Keratinocyte (primary cell): Measurements from ENCODE around the gene OSBPL5. TPM values are rescaled to one million over a fixed set of nuclear protein-coding genes. Genes with fewer than 3 reads are reported as not detected.

Source experiments
- DNase-seq: peaks from one replicate; pipeline ENCODE4 v3.0.0-alpha.2; 2011; ENCODE audit warnings: low read depth, missing footprints, low spot score
- FAIRE-seq: peaks from 2 replicates; lab custom pipeline; 2011; peaks lifted over from hg19 to GRCh38; lab: Jason Lieb, UNC
- H2AFZ ChIP-seq: 2 replicates; pipeline ENCODE4 v1.6.0; 2012; ENCODE audit warnings: low read length, control low read depth, inconsistent platforms; ENCODE audit not compliant: control insufficient read depth
- H3K27ac ChIP-seq: 2 replicates; pipeline ENCODE4 v1.5.1; 2011; ENCODE audit warnings: low read length; ENCODE audit not compliant: control insufficient read depth, insufficient read depth
- H3K27me3 ChIP-seq: 3 replicates; pipeline ENCODE4 v1.6.0; 2011; ENCODE audit warnings: low read length; ENCODE audit not compliant: control insufficient read depth, insufficient read depth; ENCODE audit errors: extremely low read depth
- H3K36me3 ChIP-seq, 2 experiments: 2 replicates in 1 of 2; 3 replicates in 1 of 2; pipeline ENCODE4 v1.5.1; 2011; ENCODE audit warnings: low read length in 2 of 2, mild to moderate bottlenecking in 1 of 2; ENCODE audit not compliant: control insufficient read depth in 2 of 2, insufficient read depth in 2 of 2; ENCODE audit errors: extremely low read depth in 1 of 2
- H3K4me1 ChIP-seq: 3 replicates; pipeline ENCODE4 v1.5.1; 2011; ENCODE audit warnings: low read length; ENCODE audit not compliant: control insufficient read depth, insufficient read depth; ENCODE audit errors: extremely low read depth
- H3K4me2 ChIP-seq: 3 replicates; pipeline ENCODE4 v1.6.0; 2011; ENCODE audit warnings: low read depth, low read length; ENCODE audit not compliant: control insufficient read depth, insufficient read depth; ENCODE audit errors: extremely low read depth
- H3K4me3 ChIP-seq, 3 experiments: fragments of 200-600 bp in 1 of 3; sonication (generic) in 1 of 3; 2 replicates in 2 of 3; 3 replicates in 1 of 3; pipeline ENCODE4 v1.5.1; 2011 to 2016; ENCODE audit warnings: low read length in 3 of 3, mild to moderate bottlenecking in 3 of 3, control low read depth in 2 of 3, inconsistent platforms in 1 of 3, low read depth in 1 of 3, mixed read lengths in 1 of 3, mixed run types in 1 of 3, moderate library complexity in 1 of 3; ENCODE audit not compliant: control insufficient read depth in 2 of 3, insufficient read depth in 2 of 3; ENCODE audit errors: extremely low read depth in 1 of 3
- H3K79me2 ChIP-seq: 2 replicates; pipeline ENCODE4 v1.6.0; 2012; ENCODE audit warnings: low read length; ENCODE audit not compliant: control insufficient read depth, insufficient read depth
- H3K9ac ChIP-seq: 3 replicates; pipeline ENCODE4 v1.6.0; 2011; ENCODE audit warnings: low read length; ENCODE audit not compliant: control insufficient read depth, insufficient read depth; ENCODE audit errors: extremely low read depth
- H3K9me1 ChIP-seq: 3 replicates; pipeline ENCODE4 v1.6.0; 2011; ENCODE audit warnings: low read length; ENCODE audit not compliant: control insufficient read depth, insufficient read depth; ENCODE audit errors: extremely low read depth
- H3K9me3 ChIP-seq: 2 replicates; pipeline ENCODE4 v1.5.1; 2012; ENCODE audit warnings: low read depth, low read length; ENCODE audit not compliant: control insufficient read depth
- H4K20me1 ChIP-seq: 3 replicates; pipeline ENCODE4 v1.6.0; 2011; ENCODE audit warnings: low read length; ENCODE audit not compliant: control insufficient read depth, insufficient read depth; ENCODE audit errors: extremely low read depth
- CTCF ChIP-seq, 3 experiments: IDR thresholded peaks in 1 of 3; conservative IDR thresholded peaks in 1 of 3; optimal IDR thresholded peaks in 1 of 3; 2 replicates in 2 of 3; 3 replicates in 1 of 3; pipeline versions ENCODE3 to v1.5.1; 2011; ENCODE audit warnings: low read length in 3 of 3, mild to moderate bottlenecking in 3 of 3, moderate library complexity in 2 of 3, control low read depth in 1 of 3, inconsistent platforms in 1 of 3; ENCODE audit not compliant: insufficient read depth in 2 of 3; ENCODE audit errors: extremely low read depth in 1 of 3
- EZH2 ChIP-seq: IDR thresholded peaks from one replicate; pipeline ENCODE4 v1.6.1; 2012; ENCODE audit warnings: inconsistent platforms, mild to moderate bottlenecking, low read length, moderate library complexity
- dilution Hi-C: fragments of 300-500 bp; cut with MboI; formaldehyde crosslinking; loops from one replicate; pipeline ENCODE4 v1.7.0; 2020; ENCODE audit warnings: low sequenced_read_pairs; ENCODE audit not compliant: extremely low pct_ligation_motif_present
- polyA plus RNA-seq, 5 experiments: library from polyadenylated mRNA; depleted of rRNA in 3 of 5; stranded (reverse) in 3 of 5; stranded (forward) in 1 of 5; unstranded in 1 of 5; fragments of >200 nt; gene quantifications; 1 replicate in 1 of 5; 2 replicates in 3 of 5; 3 replicates in 1 of 5; pipeline versions ENCODE4 v1.2.1 to v1.2.3, GENCODE V29; 2011 to 2012; ENCODE audit warnings: missing spikeins in 2 of 5, low read depth in 1 of 5, low replicate concordance in 1 of 5

Gene OSBPL5
- polyA plus RNA-seq, 1 donor (not counting 4 experiments of a cell fraction or from before 2014, with no cell fraction given) = 3.0 TPM

GRCh38 chr11:3164138-3164551, 965 bp downstream of the OSBPL5 start:
- Histone ChIP-seq H3K4me3 (peak overlapping the region; percentile 65 to 79 (median 78)), H3K36me3 (no peaks in the 10 kb centered on the region), H3K4me2 (peak overlapping the region; percentile 87), H3K9me3 (no peaks in the 10 kb centered on the region), H2AFZ (no peak overlapping the region), H4K20me1 (peaks cover 14% of the 10 kb centered on the region), H3K9me1 (no peaks in the 10 kb centered on the region), H3K4me1 (peaks cover 27% of the 10 kb centered on the region), H3K9ac (peak overlapping the region; percentile 72), H3K27me3 (peaks cover 34% of the 10 kb centered on the region), H3K79me2 (peaks cover 19% of the 10 kb centered on the region), H3K27ac (no peak overlapping the region)
- DNase-seq (no peak), FAIRE-seq (no peak)
- dilution Hi-C loops = no loop called here
- no peak for TF ChIP-seq EZH2
- no peak for TF ChIP-seq CTCF (optimal IDR thresholded peaks at IDR 0.05 in 1 of 3, IDR thresholded peaks at IDR 0.05 in 1 of 3, conservative IDR thresholded peaks at IDR 0.05 in 1 of 3; ENCODE audit: extremely low read depth in 1 of 3, insufficient read depth in 2 of 3, low read length in 3 of 3)

- no peak for DNase-seq
- no peak for TF ChIP-seq EZH2
- no peak for TF ChIP-seq CTCF (optimal IDR thresholded peaks at IDR 0.05 in 1 of 3, IDR thresholded peaks at IDR 0.05 in 1 of 3, conservative IDR thresholded peaks at IDR 0.05 in 1 of 3; ENCODE audit: extremely low read depth in 1 of 3, insufficient read depth in 2 of 3, low read length in 3 of 3)
- Histone ChIP-seq H3K79me2 (peaks cover 19% of the 10 kb centered on the region), H3K27ac (no peak overlapping the region), H2AFZ (no peak overlapping the region), H3K36me3 (no peaks in the 10 kb centered on the region), H3K27me3 (peaks cover 28% of the 10 kb centered on the region), H3K9ac (peak overlapping the region; percentile 22), H4K20me1 (peaks cover 14% of the 10 kb centered on the region), H3K9me1 (no peaks in the 10 kb centered on the region), H3K4me3 (peak overlapping the region in 2 of 3 experiments; percentile 20 to 79), H3K4me2 (peak overlapping the region; percentile 87), H3K9me3 (no peaks in the 10 kb centered on the region), H3K4me1 (peaks cover 23% of the 10 kb centered on the region)
- dilution Hi-C loops = no loop called here
- no peak for FAIRE-seq
Measured at GRCh38 chr11:3163241-3163981, 1.7 kb downstream of the OSBPL5 start.
